HG03378 (cell line): ENCODE results near the gene CCT8.

Source experiments
- ATAC-seq: cut with Tn5 transposase; IDR thresholded peaks from one replicate; pipeline ENCODE4 v1.9.1; 2021; ENCODE audit warnings: mild to moderate bottlenecking, moderate library complexity; ENCODE audit not compliant: unreplicated experiment

CCT8 gene

DNA sequence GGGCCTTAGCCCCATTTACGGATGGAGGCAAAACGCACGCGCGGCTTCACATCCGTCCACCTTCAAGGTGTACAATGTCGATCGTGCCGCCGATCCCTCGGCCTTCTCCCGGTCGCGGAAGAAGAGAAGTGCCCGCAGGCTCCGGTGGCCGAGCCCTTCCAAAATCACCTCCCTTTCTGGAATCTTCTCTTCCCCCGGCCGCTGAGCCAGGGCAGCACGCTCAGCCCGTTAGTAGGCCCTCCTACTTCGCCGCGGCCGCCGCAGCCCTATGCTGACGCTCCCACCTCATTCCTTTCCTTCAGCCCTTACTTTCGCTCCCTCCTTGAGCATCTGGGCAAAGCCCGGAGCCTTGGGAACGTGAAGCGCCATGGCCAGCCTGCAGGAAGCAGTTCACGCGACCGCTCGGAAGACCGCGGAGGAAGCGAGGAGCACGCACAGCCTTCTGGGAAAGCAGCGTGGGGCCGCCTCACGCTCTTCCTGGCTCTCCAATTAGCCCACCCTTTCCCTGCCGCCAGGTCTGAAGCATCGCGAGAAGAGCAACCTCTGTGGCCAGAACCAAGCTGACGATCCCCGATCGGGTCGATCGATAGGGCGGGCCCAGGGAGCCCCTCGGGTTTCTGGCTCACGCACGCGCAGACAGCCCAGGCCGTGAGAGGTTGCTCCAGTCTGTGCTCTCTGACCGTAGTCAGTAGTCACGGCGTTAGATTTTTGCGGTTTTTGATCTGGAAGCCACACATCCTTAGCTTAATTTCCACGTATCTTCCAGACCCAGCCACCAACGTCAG is at the start of gene CCT8:
CCT8 (minus strand) TSS at position 427 of the 785 bp plus-strand sequence; CDS start at position 369, 58 bp downstream.
- ATAC-seq, result peak; percentile 89

GRCh38 chr21:29121759-29122158 is 48.3 kb upstream of the CCT8 start:
- ATAC-seq, result peak; percentile 59

DNA sequence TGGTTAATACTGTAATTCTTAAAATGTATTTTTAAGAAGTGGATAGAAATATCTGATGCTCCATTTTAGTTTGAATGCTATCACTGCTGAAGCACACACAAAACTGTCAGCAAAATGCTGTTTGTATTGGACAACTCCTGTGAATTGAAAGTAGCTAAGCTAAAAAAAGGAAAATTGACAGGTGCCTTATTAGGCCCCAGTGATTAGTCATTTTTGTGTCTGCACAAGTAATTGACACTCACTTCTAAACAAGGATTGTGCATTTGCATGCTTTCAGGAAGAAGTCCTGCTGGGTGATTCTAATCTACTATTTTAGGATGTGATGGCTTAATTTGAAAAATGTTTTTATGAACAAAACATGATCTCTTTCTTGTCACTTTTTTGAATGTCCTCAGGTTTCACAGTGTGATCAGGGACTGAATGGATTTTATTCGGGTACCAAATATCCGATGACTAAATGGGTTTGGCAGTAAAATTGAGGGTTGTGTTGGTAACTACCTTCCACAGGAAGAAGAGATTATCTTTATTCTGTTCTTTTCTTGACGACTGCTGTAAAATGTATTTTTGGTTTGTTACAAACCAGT is 44.0 kb upstream of the CCT8 start:
- peak; percentile 59 for ATAC-seq

DNA sequence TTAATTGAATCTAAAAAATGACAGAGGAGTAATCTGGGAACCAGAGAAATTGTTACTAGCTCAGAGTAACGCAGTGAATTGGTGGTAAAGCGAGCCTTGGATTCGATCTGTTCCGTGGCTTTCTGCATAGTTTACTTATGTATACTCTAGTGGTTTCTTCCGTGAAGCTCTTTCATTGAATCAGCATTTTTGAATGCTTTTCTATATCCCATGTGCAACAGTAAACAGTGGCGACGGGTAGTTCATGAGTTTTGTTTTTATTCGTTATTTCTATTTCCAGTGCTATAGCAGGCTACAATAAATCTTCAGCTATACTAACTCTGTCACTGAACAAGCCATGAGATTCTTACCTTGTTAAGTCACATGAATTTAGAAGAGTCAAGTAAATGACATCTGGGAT is 42.5 kb upstream of the CCT8 start:
- no peak for ATAC-seq

- no peak for ATAC-seq
Measured at GRCh38 chr21:29114765-29115500, 41.5 kb upstream of the CCT8 start.

DNA sequence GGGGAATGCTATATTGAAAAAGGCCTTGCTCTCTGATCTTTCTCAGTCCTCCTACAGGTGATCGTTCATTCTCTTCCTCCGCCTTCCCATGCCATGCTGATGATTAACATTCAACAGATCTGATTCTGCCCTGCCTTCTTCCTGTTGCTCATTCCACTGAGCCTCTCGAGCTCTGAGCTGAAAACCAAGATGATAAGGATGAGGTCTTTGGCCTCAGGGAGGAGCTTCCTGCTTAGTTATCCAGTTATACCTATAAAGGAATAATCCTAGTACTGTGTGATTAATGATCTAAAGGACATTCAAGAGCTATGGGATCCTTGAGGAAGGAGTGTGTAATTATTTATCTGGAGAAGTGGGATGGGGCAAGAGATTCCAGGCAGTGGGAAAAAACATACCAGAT is 31.8 kb upstream of the CCT8 start:
- no peak for ATAC-seq

DNA sequence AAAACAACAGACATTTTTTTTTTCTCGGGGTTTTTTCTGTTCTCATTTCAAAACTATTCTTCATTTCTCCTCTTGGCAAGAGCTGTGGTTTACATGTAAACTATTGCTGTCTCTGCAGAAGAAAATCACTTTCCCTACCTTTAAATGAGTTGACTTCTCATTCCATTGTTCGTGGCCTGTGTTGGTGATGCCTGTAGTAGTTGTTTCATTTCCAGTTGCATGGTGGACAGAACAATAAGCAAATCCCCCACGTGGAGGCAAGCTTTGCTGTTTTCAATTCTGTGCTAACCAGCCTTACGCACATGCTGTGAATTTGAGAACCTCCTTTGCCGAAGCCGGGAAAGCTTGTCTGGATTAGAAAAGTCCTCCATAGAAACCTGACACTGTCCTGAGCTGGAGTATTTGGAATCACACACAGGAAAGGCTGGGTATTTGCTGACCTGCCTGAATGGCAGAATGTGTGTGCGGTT is 30.8 kb upstream of the CCT8 start:
- ATAC-seq, result no peak

- no peak for ATAC-seq
Measured at GRCh38 chr21:29102791-29103257, 29.4 kb upstream of the CCT8 start.

DNA sequence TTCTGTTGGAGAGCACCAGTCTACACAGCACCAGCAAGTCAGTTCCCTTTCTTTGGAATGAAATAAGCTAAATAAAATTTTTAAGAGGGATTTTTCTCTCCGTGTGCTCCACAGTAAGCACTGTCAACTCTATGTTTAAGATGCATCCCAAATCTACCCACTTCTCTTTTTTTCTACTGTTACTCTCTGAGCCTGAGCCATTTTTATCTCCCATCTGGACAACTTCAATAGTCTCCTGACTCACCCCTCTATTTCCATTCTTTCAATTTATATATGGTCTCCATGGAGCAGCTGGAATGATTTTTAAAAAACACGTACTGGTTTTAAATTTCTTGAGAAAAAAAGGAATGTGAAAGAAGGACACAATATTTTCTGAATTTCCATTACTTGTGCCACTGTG is 24.7 kb upstream of the CCT8 start:
- ATAC-seq, result no peak

DNA sequence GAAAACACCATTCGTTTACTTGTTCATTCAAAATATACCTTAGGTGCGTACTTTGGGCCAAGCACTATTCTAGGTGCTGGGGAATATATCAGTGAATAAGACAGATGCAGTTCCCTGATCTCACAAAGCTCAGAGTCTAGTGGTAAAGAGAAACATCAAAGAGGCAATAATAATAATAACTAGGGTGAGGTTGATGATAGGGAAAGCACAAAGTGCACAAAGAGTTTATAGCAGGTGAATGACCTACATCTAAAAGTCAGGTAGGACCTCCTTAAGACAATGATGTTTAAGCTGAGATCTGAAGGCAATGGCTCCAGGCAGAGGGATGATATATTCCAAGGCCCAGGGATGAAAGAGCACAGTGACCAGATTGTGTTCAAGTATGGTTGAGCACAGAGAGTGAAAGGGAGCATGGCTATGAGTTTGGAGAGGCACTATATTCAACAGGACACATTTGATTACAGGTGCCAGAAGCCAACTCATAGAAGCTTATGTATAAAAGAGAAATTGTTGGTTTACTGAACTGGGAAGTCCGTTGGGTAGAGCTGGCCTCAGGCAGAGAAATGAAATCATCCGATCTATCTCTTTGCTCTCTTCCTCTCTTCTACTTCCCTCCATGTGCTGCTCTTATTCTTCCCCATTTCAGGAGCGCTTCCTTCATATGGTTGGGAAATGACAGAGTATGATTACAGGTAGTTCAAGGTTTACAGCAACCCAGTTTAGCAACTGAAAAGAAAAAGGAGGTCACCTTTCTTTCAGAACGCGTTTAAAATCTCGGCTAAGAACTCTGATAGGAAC is 23.0 kb upstream of the CCT8 start:
- no peak for ATAC-seq

DNA sequence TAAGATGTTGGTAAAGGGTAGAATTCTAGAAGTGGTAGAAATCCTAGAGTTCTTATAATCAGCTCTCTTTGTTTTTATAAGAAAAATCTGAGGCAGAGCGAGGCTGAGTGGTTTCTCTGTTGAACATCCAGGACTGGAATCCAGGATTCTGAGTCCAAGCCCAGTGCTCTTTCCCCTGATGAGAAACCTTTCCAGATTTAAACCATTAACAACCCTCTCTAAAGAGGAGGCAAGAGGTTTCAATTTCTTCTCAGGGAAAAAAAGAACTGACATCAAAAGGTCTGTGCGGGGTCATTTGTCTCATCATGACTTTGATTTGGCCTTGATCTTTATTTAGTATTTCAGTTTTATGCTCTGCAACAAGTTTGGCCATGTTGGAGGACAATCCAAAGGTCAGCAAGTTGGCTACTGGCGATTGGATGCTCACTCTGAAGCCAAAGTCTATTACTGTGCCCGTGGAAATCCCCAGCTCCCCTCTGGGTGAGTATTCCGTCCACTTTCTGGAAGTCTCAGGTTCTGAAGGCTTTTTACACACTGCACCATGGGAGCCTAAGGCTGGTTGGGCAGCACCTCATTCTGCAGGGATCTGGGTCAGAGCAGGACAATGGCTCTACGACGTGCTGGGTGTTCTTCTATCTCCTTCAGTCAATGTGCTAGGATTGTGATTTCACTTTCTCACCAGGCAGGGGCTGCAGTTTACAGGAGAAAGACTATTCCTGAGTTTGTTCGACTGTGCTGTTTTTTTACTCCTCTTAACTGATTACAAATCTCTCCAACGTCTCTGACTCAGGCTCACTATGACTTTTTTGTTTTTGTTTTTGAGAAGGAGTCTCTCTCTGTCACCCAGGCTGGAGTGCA is 18.9 kb upstream of the CCT8 start:
- no peak for ATAC-seq

- no peak for ATAC-seq
Measured at GRCh38 chr21:29091033-29091432, 17.6 kb upstream of the CCT8 start.

DNA sequence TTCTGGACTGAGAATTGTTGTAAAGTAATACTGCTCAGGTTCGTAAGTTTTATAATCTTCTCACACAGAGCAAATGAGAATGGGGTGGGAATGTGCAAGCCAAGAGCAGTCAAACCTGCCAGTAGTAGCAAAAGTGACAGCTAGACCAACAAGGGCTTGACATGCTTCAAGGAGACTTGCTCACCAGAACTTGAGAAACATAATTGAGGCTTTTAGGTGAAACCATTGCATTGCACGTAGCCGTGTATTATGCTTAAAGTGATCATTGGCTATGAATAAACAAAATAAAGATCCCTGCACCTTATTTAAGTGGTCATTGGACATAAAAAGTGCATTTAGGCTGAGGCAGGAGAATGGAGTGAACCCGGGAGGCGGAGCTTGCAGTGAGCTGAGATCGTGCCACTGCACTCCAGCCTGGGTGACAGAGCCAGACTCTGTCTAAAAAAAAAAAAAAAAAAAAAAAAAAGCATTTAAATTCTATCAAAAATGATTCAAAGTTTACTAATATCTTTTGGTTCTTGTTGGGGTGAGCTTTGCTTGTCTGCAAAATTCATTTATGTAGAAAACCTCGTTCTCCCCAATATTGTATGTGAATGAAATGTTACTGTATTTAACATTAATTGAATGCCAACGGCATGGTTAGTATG is 11.8 kb upstream of the CCT8 start:
- no peak for ATAC-seq

- no peak for ATAC-seq
Measured at GRCh38 chr21:29084372-29084771, 10.9 kb upstream of the CCT8 start.

DNA sequence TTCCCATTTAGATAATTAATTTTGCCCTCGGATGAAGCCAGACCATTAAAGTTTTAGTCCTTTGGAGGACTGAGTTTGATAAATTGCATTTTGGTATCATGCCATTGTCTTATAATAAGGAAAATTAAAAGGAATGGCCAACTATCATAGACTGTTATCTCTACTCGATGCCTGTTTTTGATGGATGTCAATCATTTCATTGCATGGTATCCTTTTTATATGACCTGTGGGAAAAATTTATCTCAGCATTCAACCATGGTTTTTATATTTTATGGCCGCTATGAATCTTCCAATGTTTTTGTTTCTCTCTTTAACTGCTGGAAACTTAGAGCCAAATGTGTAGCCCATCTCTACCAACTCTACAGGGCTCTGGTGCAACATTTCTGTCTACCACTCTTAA is 9.9 kb upstream of the CCT8 start:
- ATAC-seq, result no peak

DNA sequence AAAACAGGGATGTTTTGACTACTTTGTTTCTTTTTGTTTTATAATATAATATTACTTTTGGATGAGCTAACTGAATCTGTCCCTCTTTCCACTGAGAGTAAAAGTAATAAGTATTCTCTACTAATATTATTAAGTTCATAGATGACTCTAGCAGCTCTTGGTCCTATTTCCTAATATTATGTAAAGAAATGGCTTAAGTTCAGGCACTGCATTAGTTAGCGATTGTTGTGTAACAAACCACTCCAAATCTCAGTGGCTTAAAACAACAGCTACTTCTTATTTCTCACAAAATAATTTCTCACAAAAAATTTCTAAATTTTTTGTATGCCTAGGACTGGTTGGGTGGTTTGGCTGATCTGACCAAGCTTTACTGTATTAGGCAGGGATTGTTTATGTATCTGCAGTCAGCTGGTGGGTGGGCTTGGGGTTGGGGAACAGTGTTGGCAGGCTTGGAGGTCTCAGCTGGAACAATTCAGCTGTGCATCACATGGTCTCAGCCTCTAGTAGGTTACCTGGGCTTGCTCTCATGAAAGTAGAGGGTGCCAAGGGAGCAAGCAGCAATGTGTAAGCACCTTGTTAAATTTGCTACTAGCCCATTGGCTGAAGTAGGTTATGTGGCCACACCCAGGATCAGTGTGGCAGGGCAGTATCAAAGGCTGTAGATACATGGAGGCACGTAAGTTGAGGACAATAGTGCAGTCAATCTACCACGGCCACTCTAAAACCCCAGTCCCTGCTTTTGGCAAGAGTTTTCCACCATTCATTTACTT is 8.8 kb upstream of the CCT8 start:
- ATAC-seq, result no peak

- no peak for ATAC-seq
Measured at GRCh38 chr21:29080454-29080941, 7.0 kb upstream of the CCT8 start.
